Measurements from ENCODE around the gene ASB5.

ASB5 gene

DNA sequence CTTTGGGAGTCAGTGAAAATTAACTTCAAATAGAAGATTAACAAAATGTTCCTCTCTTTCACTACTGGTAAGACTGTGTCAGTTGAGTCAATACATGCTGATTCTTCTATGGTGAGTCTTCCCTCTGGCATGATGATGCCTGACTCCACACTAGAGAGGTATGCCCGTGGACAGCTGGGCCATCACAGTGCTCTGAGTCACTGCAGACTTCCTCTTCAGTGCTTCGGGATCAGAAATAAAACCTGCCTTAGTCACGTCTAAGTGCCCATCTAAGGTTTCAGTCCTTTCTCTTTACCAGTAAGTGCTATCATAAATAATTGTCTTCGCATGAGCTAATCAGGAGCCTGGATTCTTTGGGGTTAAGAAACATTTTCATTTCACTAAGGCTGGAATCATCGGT lies 1.6 kb upstream of the ASB5 start:
- TF ChIP-seq EZH2phosphoT487 (conservative IDR thresholded peaks at IDR 0.05; ENCODE audit: low read length) = no peak
- TF ChIP-seq, protein P1, sequence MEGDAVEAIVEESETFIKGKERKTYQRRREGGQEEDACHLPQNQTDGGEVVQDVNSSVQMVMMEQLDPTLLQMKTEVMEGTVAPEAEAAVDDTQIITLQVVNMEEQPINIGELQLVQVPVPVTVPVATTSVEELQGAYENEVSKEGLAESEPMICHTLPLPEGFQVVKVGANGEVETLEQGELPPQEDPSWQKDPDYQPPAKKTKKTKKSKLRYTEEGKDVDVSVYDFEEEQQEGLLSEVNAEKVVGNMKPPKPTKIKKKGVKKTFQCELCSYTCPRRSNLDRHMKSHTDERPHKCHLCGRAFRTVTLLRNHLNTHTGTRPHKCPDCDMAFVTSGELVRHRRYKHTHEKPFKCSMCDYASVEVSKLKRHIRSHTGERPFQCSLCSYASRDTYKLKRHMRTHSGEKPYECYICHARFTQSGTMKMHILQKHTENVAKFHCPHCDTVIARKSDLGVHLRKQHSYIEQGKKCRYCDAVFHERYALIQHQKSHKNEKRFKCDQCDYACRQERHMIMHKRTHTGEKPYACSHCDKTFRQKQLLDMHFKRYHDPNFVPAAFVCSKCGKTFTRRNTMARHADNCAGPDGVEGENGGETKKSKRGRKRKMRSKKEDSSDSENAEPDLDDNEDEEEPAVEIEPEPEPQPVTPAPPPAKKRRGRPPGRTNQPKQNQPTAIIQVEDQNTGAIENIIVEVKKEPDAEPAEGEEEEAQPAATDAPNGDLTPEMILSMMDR (IDR thresholded peaks at IDR 0.05; ENCODE audit: insufficient read depth, low read length, poor library complexity, severe bottlenecking) = no peak
- H3K4me3 ChIP-seq (ENCODE audit: insufficient read depth, low read length, poor library complexity, severe bottlenecking) = no peak overlapping the region
- H3K9me3 ChIP-seq (ENCODE audit: insufficient read depth, low read length) = no peaks in the 10 kb centered on the region
- no peak overlapping the region for H2AFZ ChIP-seq (ENCODE audit: low read depth, low read length, severe bottlenecking)
- no peak overlapping the region for H3K4me2 ChIP-seq (ENCODE audit: low read depth, low read length, poor library complexity, severe bottlenecking)
- H3K27me3 ChIP-seq (ENCODE audit: low read length) = no peaks in the 10 kb centered on the region
- no peaks in the 10 kb centered on the region for H4K20me1 ChIP-seq (ENCODE audit: low read depth, low read length)
- no peaks in the 10 kb centered on the region for H3K79me2 ChIP-seq (ENCODE audit: insufficient read depth, low read length)
- no peaks in the 10 kb centered on the region for H3K36me3 ChIP-seq (ENCODE audit: low read length)
- H3K9ac ChIP-seq (ENCODE audit: low read length) = no peak overlapping the region
- H3F3A ChIP-seq (ENCODE audit: insufficient read depth) = no peaks in the 10 kb centered on the region
- no peak overlapping the region for H3K27ac ChIP-seq (ENCODE audit: low read depth, low read length)
- no peaks in the 10 kb centered on the region for H3K9me2 ChIP-seq (replicated peaks; ENCODE audit: insufficient read depth, low read length)

DNA sequence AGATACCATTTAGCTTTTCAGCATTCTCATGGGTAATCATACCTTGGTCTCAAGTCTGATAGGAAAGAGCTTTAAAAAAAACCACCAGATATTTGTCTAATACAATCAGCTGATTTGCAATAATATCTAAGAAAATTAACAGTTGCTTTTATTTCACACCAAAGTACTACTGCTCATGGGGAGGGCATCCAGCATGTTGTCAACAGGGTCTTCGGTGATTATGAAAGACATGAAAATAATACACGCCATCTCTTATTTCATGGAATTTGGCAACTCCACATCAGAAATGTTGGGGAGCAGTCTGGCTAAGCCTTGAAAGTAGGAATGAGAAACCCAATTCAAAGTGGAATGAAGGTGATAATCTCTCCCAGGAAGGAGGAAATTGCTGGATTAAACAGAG lies 3.0 kb downstream of the ASB5 start:
- Histone ChIP-seq H3K4me2 (ENCODE audit: low read depth, low read length, poor library complexity, severe bottlenecking) (no peak overlapping the region), H3K9me2 (replicated peaks; ENCODE audit: insufficient read depth, low read length) (no peaks in the 10 kb centered on the region), H3K27ac (ENCODE audit: low read depth, low read length) (no peak overlapping the region), H3K9me3 (ENCODE audit: insufficient read depth, low read length) (no peaks in the 10 kb centered on the region), H3K4me3 (ENCODE audit: insufficient read depth, low read length, poor library complexity, severe bottlenecking) (no peak overlapping the region), H4K20me1 (ENCODE audit: low read depth, low read length) (no peaks in the 10 kb centered on the region), H3K79me2 (ENCODE audit: insufficient read depth, low read length) (no peaks in the 10 kb centered on the region), H2AFZ (ENCODE audit: low read depth, low read length, severe bottlenecking) (no peak overlapping the region), H3K9ac (ENCODE audit: low read length) (no peak overlapping the region), H3K36me3 (ENCODE audit: low read length) (no peaks in the 10 kb centered on the region), H3F3A (ENCODE audit: insufficient read depth) (no peaks in the 10 kb centered on the region), H3K27me3 (ENCODE audit: low read length) (no peaks in the 10 kb centered on the region)
- TF ChIP-seq, protein P1 (IDR thresholded peaks at IDR 0.05; ENCODE audit: insufficient read depth, low read length, poor library complexity, severe bottlenecking) = no peak
- TF ChIP-seq EZH2phosphoT487 (conservative IDR thresholded peaks at IDR 0.05; ENCODE audit: low read length) = no peak

DNA sequence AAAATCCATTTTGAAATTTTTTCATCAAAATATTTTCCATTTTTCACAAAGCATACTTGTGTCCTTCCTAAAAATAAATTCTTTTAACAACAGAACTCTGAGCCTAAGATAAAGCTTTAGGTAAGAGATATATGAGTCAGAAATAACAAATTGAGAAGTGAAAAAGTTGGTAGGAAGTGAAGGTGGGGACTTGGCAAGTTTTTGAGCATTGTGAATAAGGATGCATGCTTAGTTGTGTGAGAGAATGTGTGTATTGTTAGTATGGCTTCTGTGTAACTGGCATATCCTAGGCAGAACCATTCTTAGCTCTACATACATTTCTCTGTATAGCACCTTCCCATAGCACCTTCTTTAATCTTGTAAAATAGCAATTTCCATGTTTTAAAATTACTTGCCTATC lies 6.8 kb downstream of the ASB5 start:
- Histone ChIP-seq H3K4me3 (ENCODE audit: insufficient read depth, low read length, poor library complexity, severe bottlenecking) (no peak overlapping the region), H3K9me2 (replicated peaks; ENCODE audit: insufficient read depth, low read length) (no peaks in the 10 kb centered on the region), H3K27ac (ENCODE audit: low read depth, low read length) (no peak overlapping the region), H3K4me2 (ENCODE audit: low read depth, low read length, poor library complexity, severe bottlenecking) (no peak overlapping the region), H3K9ac (ENCODE audit: low read length) (no peak overlapping the region), H3F3A (ENCODE audit: insufficient read depth) (no peaks in the 10 kb centered on the region), H3K9me3 (ENCODE audit: insufficient read depth, low read length) (no peaks in the 10 kb centered on the region), H3K36me3 (ENCODE audit: low read length) (no peaks in the 10 kb centered on the region), H2AFZ (ENCODE audit: low read depth, low read length, severe bottlenecking) (no peak overlapping the region), H3K79me2 (ENCODE audit: insufficient read depth, low read length) (no peaks in the 10 kb centered on the region), H3K27me3 (ENCODE audit: low read length) (no peaks in the 10 kb centered on the region), H4K20me1 (ENCODE audit: low read depth, low read length) (no peaks in the 10 kb centered on the region)
- TF ChIP-seq, protein P1 (IDR thresholded peaks at IDR 0.05; ENCODE audit: insufficient read depth, low read length, poor library complexity, severe bottlenecking) = no peak
- no peak for TF ChIP-seq EZH2phosphoT487 (conservative IDR thresholded peaks at IDR 0.05; ENCODE audit: low read length)
